GM11168 (cell line): ENCODE data around the gene MYH6.

Experiments used
- in situ Hi-C: fragments of 300-500 bp; cut with MboI; formaldehyde crosslinking; loops from one replicate; pipeline ENCODE4 v1.12.0; 2022; ENCODE audit warnings: low sequenced_read_pairs; ENCODE audit not compliant: unreplicated experiment

The MYH6 gene

DNA sequence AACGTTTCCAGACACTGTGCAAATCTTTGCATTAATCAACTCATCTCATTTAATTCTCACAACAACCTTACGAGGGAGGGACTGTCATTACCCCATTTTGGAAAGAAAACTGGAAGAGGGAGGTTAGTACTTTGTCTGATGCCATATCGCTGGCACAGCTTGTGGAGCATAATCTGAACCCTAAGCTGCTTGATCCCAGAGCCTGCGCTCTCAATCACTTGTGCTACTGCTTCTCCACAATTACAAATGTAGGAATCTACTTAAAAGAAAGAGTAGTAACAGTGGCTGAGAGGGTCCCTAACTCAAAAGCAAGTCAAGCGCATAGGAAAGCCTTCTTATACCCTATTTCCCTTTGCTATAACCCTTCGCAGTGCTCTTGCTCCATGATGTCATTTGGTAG, 46.3 kb downstream of the MYH6 start:
- in situ Hi-C loops = no loop called here

DNA sequence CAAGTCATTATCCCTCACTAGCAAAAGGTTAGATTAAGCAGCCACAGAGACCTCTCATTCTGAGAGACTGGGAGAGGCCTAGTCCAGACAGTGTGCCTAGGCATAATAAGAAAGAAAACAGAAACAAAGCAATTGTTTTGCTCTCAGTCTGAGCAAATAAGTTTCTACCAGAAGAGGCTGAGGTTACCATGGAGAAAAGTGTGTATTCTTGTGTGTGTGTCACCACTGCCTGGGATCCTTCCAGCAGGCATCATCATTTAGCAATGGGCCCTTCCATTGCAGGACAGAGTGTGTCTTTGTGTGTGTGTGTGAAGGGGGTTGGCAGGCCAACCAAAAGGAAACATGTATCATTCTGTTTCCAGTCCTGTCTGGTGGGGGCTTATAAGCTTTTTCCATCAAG, 46.8 kb downstream of the MYH6 start:
- in situ Hi-C loops = no loop called here

DNA sequence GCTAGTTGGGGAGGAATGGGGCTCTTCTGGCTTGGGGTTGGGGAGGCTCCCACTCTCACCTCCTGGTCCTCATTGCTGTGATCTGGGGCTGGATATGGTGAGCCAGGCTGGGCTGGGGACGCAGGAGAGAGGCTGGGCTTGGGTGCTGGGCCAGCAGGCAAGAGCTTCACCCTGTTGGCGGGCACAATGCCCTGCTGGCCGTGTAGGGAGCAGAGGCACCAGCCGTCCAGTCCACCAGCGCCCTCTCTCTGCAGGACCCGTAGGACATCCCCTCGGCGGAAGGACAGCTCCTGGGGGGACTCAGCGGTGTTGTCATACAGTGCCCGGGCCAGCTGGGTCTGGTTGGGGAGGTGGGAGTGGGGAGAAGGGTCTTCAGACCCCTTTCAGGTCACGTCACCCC, 47.6 kb downstream of the MYH6 start:
- in situ Hi-C loops = no loop called here

DNA sequence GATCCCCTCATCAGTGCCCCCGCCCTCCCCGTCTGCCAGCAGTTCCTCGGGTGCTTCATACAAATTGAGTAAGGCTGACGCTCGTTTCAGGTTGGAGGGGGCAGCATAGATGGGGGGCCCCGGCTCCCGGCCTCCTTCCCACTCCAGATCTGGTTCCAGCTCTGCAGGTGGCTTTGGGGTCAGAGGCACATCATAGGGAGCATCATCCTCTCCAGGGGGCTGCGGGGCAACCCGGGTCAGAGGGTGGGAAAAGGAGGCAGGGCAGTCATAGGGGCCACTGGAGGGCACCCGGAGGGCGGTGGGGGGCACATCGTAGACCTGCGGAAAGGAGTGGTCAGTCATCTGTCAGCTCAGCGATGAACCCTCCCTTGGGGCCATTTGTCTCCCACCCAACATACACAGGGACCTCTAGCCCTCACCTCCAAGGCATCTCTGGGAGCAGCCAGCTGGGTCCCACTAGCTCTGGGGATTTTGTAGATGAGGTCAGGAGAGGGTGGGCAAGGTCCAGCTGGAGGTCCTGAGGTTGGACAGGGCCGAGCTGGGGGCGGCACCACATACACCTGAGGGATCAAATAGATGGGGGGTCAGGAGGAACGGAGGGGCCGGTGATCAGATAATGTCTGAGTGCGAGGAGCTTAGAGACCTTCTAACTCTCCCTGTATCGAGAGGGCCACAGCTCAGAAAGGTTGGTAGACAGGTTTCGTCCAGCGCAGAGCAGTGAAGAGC, 48.2 kb downstream of the MYH6 start:
- in situ Hi-C loops = no loop called here

DNA sequence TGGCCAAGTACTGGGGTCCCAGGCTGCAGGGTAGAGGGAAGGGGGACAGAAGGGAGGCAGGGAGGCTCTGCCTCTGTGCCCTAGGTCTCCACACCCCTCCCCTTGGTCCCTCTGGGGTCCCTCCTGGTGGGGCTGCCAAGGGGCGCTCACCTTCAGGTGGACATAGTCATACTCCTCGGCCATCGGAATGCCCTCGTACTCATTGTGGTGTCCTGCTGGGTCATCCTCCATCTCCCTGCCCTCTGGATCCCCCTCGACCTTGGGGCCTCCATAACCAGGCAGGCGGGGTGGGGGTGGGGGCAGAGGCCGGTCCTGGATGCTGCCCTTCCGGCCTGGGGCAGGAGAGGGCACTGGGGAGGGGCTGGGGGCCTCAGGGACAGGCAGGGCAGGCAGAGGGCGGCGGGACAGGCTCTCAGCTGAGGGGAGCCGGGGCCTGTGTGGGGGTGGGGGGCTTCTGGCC, 48.9 kb downstream of the MYH6 start:
- in situ Hi-C loops = no loop called here

DNA sequence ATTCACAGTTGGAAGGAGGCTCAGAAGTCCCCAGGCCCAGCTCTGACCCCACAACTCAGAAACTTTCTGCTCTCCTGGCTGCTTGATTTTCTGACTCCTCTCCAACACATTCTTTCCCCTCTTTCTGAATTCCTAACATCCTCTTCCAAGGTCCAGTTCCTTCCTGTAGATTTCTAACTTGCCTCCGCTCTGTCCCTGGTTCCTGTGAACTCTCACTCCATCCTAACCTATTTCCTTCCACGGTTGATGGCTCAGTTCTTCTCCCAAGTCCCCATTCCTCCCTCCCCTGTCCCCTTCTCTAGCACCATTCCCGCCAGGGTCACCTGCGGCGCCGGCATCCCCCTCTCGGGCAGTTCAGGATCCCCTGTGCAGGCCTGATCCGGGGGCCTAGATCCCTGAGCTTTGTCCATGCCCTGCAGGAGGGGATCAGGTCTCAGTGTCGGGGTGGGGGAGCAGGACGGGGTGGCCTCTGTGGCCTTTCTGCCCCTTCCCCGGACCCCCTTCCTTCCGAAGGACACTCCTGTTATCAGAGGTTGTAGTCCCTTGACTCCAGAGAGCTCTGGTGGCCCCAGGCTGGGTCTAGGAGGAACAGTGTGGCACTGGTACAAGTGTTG, 49.4 kb downstream of the MYH6 start:
- in situ Hi-C loops = no loop called here

DNA sequence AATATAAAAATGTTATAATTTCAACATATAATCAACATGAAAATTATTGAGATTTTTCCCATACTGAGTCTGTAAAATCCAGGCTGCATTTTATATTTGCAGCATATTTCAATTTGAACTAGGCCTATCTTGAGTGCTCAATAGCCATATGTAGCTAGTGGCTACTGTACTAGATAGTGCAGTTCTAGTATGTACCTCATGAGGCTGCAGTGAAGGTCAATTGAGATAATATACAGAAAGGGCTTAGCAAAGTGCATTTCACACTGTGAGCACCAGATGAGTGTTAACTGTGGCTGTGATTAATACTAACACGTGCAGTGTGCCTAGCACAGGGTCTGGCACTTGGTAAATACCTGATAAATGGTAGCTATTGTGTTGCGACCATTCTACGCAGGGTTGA, 50.0 kb downstream of the MYH6 start:
- in situ Hi-C loops = no loop called here

DNA sequence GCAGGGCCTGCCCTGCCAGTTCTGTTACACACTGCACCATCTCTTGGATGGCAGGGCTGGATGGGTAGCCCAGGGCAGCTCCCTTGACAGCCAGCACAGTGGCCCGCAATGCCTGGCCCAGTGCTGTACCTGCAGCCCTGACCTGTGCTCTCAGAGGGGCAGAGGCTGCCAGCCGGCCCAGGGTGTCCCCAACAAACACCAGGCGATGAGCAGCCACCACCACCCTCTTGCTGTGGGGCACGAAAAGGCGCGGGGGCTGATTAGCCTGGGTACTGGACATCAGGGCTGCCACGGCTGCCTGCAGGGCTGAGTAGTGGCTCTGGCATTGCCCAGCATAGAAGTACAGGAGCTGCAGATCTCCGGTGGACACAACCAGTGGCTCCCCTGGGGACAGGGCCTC, 50.8 kb downstream of the MYH6 start:
- in situ Hi-C loops = no loop called here

DNA sequence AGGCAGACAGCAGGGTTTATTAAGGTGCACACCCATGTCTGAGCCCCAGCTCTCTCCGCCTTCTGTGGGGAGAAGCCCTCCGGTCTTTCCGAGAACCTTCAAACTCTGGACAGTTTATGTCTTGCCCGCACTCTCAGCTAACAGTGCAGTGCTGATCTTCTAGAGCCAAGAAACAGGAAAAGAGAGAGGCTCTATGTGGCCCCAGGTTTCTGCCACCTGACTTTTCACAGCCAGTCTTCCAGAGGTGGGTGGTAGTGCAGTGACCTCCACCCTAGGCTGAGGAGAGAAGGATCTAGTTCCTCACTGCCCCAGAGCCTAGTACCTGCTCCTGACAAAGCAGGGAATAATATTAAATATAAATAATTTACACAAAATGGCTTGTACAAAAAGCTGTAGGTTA, 51.4 kb downstream of the MYH6 start:
- in situ Hi-C loops = no loop called here

DNA sequence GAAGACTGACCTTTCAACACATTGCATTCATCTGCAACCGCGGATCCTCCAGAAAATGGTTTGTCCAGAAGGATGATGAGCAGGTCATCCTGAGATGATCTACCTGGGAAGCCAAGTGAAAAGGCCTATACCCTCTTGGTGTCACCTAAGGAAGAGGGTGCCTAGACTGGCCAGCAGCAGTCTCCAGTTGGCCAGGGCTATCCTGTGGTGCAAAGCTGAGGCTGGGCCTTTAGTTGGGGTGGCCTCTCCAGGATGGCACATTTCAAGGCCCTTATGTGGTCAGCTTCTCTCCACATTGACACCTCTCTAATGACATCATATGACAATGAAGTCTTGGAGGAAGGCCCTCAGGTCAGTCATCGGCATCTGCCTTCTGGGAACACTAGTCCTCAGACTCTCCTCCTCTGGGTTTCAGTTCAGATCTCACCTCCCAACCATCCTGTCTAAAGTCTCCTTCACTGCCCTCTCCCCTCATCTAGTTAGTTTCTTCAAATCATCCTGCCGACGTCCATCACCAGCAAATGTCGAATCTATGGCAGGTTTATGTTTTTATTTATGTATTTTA, 52.1 kb downstream of the MYH6 start:
- in situ Hi-C loops = no loop called here

DNA sequence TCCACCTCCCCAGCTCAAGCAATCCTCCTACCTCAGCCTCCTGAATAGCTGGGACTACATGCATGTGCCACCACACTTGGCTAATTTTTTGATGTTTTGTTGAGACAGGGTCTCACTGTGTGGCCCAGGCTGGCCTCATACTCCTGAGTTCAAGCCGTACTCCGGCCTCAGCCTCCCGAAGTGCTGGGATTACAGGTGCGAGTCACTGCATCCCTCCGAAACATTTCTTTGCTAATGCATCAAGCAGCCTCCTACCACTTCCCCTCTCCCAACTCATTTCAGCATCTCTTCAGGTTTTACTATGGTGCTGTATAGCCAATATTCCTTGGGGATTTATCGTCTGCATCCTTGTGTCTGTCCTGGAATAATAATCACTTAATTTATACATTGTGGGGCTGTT, 53.1 kb downstream of the MYH6 start:
- in situ Hi-C loops = no loop called here

DNA sequence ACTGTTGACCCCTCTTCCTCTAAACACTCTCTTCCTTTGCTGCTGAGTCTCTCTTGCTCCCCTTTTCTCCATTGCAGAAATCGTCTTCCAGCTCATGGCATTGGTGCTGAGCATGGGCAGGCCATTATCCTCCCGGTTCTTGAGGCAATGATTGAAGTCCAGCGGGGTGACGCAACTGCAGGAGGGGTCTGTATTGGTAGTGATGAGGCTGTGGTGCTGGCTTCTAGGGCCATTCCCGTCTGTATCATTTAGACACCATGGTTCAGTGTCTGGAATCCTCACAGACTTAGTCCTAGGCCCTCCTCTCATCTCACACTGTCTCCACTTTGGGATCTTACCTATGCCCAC, 54.7 kb downstream of the MYH6 start:
- in situ Hi-C loops = no loop called here

DNA sequence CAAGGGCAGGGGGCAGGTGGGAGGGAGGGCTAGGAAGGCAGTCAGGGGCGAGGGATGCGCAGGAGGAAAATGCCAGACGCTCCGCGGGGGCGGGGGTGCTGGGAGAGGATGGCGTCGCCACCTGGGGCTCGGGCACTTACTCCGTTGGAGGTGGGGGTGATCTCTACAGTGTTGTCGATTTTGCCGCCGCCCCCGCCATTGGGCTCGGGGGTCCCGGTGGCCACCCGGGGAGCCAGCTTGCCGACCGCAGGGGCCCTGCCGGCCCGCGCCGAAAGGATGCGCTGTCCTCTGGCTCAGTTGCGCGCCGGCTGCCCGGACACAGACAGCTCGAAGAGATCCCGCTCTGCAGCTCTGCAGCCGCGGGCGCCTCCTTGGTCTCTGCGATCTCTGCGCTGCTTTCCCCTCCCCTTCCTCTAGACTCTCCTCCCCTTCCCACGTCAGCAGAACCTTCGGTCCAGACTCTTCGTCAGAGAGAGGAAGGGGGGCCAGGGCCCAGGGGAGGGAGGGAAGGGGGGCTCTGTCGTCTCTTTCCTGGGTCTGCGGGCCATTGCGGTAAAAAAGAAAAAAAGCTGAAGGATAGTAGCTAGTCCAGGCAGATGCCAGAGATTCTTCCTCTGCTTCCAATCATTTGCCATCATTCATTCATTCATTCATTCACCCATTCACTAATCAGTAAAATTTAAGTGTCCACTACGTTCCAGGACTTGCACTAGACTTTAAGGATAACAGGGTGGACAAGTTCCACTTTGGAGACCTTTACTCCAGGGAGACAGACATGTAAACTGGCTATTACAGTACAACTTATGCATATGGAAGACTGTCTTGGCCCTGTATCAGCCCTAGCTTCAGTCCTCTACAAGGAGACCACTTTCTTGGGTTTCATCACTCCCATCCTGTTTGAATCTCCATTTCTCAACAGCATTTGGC, 55.3 kb downstream of the MYH6 start, which contains the start of gene SLC22A17:
Gene SLC22A17 (minus strand): TSS at position 382 of the 927 bp plus-strand sequence.
- in situ Hi-C loops = no loop called here

DNA sequence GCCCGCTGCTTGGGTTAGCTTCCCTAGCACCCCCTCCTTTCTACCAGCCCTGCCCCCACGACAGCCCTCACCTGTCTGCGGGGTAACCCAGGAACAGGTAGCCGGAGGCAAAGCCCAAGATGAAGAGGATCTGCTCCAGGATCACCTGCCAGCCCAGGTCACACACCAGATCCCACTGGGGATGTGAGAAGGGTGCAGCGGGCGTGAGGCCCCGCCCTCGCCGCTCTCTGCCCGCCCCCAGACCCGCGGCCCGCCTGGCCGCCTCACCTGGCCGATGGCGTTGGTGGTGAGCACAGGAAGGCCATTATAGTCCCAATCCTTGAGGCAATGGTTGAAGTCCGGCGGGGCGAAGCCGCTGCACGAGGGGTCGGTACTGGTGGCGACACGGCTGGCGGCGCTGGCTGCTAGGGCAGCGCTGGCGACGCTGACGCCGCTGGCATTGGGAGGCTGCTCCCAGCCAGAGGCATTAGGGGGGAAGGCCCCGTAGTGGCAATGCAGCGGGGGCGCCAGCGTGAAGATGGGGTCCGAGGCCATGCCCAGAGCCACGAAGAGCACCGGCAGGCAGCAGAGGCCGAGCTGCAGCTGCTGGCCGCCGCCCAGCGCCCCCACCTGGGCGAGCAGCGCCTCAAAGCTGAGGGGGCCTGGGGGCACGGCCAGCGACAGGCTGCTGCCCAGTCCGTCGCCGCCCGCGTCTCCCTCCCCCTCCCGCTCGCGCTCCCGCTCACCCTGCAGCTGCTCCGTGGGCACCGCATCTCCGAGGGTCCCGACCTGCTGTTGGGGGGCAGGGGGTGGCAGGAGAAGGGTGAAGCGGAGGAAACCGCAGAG, 56.2 kb downstream of the MYH6 start:
- in situ Hi-C loops = no loop called here

DNA sequence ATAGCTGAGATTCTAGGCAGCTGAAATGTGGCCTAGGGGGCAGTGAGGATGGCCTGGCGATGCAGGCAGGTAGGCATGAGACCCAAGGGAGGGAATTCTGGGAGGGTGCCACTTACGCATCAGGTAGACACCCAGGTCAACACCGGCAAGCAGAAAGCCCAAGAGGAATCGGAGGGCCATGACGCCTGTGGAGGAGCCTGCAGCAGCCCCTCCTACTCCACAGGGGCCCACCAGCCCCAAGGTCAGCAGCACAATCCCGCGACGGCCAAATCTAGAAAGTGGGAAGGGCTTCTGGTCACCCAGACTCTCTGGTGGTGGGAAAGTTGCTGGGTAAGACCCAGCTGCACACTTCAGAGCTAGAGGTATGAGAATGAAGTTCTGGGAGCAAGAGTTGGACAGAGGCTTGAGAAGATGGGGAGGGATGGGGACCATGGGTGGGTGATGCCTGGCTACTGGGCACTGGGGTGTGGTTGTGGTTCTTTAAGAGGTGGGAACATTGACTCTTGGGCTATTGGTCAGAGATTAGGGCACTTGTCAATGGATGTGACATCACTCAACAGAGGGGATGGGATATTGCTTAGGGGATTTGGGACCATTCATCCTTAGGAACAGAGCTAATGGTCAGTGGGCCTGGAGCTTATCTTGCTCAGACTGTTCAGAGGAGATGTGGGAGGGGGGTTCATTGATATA, 58.8 kb downstream of the MYH6 start:
- in situ Hi-C loops = no loop called here

DNA sequence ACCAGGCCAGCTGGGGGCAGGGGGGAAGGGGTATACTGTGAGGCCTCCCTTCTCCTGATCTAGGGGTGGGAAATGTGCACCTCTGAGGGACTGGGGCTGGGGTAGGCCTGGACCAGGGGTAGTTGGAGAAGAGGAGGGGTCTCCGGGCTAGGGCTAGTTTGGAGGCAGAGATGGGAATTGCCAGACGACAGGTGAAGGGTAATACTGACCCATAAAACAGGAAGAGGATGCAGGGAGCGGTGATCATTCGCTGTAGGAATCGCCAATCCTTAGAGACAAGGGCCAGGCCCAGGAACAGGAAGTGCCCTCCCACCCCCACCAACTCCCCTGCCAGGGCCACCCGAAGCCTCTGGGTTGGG, 59.8 kb downstream of the MYH6 start:
- in situ Hi-C loops = no loop called here

DNA sequence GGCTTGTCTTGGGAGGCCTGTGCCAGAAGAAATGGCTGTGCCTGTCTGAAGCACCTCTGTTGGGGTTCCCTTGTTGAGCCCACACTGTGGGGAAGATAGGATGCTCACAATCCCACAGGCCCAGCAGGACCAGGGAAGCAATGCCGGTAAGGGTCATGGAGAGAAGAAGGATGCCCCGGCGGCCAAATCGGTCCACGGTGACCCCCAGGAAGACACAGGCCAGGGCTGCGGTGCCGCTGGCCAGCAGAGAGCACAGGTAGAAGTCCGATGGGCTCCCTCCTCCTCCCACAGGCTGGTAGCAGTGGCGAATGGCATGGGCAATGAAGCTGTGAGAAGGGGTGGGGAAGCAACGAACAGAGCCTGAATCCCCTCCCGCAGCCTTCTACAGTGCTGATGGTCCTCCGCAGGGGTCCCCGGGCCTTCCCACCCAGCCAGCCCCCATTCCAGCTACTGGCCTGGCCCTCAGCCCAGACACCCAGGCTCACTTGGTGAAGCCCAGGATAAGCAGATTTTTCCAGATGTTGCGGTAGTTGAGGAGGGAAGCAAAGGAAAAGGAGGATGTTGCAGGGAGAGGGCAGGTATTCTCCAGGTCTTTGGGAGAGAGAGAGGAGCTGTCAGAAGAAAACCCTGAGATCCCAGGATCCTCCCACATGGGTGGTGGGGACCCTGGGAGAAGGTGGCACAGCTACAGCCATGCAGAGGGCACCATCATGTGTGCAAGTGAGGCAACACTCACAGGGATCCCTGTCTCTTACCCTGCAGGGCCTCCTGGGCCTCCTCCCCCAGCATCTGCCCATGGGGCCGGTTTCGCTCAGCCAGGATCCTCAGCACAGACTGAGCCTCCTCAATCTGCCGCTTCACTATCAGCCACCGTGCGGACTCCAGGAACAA, 60.4 kb downstream of the MYH6 start:
- in situ Hi-C loops = no loop called here

DNA sequence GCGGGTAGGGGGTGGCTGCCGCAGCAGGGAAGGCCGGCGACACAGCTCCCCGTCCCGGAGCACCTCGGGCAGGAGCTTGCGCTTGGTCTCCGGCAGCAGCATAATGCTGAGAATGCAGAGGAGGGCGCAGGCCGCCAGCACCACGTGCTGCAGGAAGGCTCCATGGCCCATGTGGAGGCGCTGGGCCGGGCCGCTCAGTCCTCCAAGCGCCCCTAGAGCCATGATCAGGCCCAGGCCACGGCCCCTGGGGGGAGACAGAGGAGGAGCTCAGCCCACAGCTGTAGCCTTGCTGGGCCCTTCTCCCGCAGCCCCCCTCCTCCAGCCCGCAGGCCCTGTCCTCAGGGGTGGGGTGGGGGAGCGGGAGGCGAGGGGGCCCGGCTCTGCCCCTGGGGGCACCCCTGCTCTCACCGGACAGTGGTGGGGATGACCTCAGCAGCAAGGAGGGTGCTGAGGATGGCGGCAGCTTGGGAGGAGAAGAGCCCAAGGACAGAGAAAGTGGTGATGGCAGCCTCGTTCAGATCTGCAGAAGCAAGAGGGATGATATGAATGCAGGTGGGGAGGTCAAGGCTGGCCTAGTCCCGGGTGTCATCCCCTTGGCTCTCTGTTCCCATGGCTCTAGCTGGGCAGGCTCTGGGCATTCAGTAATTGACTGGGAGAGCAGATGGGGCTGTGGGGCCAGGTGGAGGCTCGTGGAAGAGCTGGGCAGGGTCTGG, 61.2 kb downstream of the MYH6 start:
- in situ Hi-C loops = no loop called here
